Tracheal epithelial cell (primary cell): Measurements from ENCODE around the gene EPHA5. TPM values are rescaled to one million over a fixed set of nuclear protein-coding genes. Genes with fewer than 3 reads are reported as not detected.

Source experiments
- total RNA-seq: library from RNA; depleted of rRNA; stranded (reverse); fragments of >200 nt; gene quantifications from 2 replicates; pipeline ENCODE4 v1.2.1, GENCODE V29; 2014

Gene EPHA5
- total RNA-seq: under 0.01 TPM in 1 of 2 replicates, not detected in the other

DNA sequence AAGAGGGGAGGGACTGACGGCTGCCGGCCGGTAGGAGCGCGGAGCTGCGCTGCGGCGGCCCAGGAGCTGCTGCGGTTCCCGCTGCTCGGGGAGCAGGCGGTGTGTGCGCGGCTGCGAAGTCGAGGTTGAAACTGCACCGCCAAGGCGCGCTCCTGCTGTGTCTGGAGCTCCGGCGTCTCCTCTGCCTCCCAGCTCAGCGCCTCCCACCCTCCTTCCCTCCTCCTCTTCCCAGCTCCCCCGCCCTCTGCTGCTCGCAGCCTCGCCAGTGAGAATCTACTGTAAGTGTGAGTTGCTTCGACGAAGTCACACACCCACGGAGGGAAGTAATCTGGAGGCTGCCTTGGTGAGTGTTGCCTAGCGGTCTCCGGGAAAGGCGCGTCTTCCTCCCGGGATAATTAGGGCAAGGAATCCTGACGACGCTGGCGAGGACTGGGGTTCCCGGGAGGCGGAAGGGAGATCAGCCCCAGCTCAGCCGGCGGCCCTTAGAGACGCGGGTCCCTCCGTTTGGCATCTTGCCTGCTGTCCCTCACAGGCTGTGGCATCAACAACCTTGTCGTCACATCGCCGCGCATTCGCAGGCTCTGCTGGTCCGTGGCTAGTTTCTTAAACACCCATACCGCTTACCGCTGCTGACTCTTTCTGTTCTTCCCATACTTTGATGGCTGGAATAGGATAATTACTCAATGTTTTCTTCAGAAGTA, at the start of gene EPHA5:
TSS of gene EPHA5 (minus strand) at position 159 of the 701 bp plus-strand sequence. CDS start 747 bp downstream, outside the sequence.

